GM12864 (cell line): Measurements from ENCODE around the gene IL1A.
"Not testable (repeated sequence)": the region's sequence is repeated elsewhere in the genome, so short reads cannot be mapped to it uniquely, and the experiment has no call there.

Experiments
- DNase-seq: peaks from one replicate; pipeline ENCODE4 v3.0.0-alpha.2; 2011; ENCODE audit warnings: low read depth
- H3K4me3 ChIP-seq: 2 replicates; pipeline ENCODE4 v1.5.1; 2011; ENCODE audit warnings: mild to moderate bottlenecking, low read depth, low read length, control low read depth
- TF ChIP-seq, protein P1 (sequence below): IDR thresholded peaks from 2 replicates; pipeline ENCODE4 v1.5.1; 2011; ENCODE audit warnings: low read depth, mild to moderate bottlenecking, moderate library complexity, low read length, control low read depth, inconsistent platforms; ENCODE audit errors: missing control alignments

IL1A gene, protein sequence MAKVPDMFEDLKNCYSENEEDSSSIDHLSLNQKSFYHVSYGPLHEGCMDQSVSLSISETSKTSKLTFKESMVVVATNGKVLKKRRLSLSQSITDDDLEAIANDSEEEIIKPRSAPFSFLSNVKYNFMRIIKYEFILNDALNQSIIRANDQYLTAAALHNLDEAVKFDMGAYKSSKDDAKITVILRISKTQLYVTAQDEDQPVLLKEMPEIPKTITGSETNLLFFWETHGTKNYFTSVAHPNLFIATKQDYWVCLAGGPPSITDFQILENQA

DNA sequence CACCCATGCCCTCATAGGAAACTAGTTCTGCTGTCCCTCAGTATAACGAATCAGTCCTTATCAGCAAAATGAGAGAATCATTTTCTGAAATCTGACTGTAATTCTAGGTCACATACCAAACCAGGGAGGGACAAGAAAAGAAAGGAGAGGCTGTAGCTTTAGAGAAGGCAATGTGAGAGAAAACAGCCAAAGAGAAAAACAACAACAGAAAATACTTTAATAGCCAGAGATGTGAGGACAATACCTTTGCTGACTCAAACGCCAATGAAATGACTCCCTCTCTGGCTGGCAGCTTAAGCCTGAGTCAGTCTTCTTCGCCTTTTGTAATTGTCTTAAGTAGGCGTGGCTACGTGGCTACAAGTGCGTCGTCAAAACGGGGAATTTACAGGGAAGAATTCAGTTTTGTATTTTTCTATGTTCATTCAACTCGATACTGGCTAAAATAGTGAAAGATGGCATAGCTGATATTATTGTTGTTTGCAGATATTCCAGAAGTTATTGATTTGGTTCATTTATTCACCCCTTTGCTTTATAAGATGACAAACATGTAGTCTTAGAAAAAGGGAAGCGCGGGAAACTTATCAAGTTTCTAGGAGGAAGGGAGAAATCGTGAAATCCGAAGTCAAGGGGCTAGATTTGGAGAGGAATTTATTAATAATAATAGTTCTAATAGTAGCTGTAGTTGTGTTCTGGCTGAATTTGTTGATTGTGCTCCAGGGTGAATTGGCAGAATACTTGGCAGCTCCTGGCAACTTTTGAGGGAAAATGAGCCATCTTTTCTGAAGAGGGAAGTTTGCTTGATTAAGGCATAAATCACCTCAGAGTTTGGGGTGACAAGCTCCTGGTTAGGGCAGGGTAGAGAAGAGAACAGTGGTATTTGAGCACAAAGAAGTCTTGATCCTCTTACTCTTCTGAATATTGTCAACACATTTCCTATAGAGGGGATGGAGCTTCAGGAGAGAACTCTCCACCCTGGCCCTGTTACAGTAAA is at the start of gene IL1A:
IL1A (minus strand) TSS at position 295 of the 991 bp plus-strand sequence. CDS start 723 bp downstream, outside the sequence.
- TF ChIP-seq, protein P1, sequence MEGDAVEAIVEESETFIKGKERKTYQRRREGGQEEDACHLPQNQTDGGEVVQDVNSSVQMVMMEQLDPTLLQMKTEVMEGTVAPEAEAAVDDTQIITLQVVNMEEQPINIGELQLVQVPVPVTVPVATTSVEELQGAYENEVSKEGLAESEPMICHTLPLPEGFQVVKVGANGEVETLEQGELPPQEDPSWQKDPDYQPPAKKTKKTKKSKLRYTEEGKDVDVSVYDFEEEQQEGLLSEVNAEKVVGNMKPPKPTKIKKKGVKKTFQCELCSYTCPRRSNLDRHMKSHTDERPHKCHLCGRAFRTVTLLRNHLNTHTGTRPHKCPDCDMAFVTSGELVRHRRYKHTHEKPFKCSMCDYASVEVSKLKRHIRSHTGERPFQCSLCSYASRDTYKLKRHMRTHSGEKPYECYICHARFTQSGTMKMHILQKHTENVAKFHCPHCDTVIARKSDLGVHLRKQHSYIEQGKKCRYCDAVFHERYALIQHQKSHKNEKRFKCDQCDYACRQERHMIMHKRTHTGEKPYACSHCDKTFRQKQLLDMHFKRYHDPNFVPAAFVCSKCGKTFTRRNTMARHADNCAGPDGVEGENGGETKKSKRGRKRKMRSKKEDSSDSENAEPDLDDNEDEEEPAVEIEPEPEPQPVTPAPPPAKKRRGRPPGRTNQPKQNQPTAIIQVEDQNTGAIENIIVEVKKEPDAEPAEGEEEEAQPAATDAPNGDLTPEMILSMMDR: no peak
- peak within 1 kb of the TSS; percentile 31 for H3K4me3 ChIP-seq
- no peak for DNase-seq

DNA sequence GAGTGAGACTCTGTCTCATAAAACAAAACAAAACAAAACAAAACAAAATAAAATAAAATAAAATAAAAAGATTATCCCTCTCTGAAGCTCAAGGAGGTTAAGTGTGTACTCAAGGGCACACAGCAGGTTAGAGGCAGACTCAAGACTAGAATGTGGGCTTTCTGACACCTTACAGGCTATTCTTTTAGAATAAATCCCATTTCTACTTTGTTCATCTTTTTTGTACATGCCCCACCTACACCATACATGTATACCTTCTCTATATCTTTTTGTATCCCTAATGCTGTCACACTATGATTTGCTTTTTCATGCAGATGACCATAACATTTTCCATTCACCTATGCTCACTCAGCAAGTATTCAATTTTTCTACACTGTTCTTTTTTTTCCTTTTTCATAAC is 49.7 kb upstream of the IL1A start:
- no peak overlapping the region for H3K4me3 ChIP-seq
- TF ChIP-seq, protein P1: no peak
- DNase-seq: no peak

DNA sequence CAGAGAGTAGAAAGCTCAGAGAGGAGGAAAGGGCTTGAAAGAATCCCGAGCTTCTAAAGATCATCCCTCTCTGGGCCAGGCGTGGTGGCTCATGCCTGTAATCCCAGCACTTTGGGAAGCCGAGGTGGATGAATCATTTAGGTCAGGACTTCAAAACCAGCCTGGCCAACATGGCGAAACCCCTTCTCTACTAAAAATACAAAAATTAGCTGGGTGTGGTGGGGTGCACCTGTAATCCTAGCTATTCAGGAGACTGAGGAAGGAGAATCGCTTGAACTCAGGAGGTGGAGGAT is 49.3 kb upstream of the IL1A start:
- H3K4me3 ChIP-seq, DNase-seq: not testable (repeated sequence)

DNA sequence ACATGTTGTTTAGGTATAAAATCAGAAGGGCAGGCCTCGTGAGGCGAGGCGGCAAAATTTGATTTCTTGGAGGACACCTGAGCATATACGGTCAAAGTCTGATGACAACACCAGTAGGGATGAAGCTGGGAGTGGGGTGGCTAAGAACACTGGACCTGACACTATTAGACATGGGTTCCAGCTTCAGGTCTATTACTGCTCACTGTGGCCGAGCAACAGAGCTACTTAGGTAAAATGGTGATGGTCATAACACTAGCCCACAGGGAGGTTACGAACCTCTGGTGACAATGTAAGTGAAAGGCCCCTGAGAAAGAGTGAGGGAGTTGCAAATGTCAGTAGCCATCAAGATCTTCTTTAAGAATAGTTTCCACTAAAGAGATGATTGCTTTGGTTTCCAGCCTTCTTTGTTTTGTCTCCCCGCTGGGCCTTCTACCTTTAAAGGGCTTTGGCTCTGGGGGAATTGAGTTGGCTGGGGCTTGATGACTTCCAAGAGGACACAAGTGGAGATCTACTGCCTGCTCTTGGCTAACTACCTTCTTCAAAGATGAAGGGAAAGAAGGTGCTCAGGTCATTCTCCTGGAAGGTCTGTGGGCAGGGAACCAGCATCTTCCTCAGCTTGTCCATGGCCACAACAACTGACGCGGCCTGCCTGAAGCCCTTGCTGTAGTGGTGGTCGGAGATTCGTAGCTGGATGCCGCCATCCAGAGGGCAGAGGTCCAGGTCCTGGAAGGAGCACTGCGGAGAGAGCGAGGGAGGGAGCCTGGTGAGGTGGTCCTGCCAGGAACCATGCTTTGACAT is 48.7 kb upstream of the IL1A start:
- H3K4me3 ChIP-seq: no peak overlapping the region
- TF ChIP-seq, protein P1: no peak
- DNase-seq: no peak

DNA sequence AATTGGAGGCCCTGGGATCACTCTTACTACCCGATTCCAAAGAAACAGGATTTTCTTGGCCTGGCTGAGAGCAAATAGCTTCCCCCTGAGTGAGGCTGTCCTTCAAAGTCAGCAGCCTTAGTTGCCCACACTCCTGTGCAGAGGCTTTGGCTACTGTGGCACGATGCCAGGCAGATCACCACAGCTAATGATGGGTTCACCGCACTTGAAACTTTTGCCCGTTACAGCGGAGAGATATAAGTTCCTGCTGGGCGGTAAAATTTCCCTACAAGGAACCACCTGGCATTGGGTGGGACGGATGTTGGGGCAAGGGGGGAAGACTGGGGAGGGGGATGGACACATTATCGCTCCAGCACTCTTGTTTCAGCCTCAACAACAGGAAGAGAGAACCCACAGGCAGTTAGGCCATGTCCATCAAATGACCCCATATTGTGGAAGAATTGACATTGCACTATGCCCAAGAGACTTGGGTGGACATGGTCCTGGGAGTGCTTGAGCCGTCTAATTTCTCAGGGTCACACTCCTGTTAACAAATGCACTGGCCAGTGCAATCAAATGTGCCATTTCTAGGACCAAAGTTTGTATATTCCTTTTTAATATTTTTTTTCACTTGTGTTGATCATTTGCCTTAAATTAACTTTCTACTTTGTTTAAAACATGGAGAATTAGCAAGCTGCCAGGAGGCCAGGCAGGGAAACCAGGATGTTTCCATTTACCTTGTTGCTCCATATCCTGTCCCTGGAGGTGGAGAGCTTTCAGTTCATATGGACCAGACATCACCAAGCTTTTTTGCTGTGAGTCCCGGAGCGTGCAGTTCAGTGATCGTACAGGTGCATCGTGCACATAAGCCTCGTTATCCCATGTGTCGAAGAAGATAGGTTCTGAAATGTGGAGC is 47.9 kb upstream of the IL1A start:
- TF ChIP-seq, protein P1: no peak
- no peak for DNase-seq
- H3K4me3 ChIP-seq: no peak overlapping the region

DNA sequence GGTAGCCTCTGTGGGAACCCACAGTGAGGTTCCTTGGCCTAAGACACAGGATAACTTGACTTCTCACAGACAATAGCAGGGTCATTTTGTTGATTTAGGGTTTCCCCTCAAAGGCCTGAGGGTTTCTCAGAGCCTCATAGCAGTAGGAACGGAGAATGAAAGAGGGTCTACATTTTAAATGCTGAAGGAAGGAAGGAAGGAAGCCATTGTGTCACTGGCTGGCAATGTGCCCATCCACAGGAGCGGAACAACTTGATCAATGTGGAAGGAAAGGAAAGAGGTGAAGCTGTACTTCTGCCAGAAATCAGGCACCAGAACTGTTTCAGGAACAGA is 47.2 kb upstream of the IL1A start:
- TF ChIP-seq, protein P1: no peak

More for the DNA sequence above, 47.2 kb upstream of the IL1A start:
- H3K4me3 ChIP-seq: no peak overlapping the region
- no peak for DNase-seq
